NCI-H146 (cell line): ENCODE data around the gene CCNT2.
"Not testable (repeated sequence)": the region's sequence is repeated elsewhere in the genome, so short reads cannot be mapped to it uniquely, and the experiment has no call there.

Source experiments
- DNase-seq: peaks from one replicate; lab custom pipeline; 2025; lab: John Stamatoyannopoulos, UW

CCNT2 gene

DNA sequence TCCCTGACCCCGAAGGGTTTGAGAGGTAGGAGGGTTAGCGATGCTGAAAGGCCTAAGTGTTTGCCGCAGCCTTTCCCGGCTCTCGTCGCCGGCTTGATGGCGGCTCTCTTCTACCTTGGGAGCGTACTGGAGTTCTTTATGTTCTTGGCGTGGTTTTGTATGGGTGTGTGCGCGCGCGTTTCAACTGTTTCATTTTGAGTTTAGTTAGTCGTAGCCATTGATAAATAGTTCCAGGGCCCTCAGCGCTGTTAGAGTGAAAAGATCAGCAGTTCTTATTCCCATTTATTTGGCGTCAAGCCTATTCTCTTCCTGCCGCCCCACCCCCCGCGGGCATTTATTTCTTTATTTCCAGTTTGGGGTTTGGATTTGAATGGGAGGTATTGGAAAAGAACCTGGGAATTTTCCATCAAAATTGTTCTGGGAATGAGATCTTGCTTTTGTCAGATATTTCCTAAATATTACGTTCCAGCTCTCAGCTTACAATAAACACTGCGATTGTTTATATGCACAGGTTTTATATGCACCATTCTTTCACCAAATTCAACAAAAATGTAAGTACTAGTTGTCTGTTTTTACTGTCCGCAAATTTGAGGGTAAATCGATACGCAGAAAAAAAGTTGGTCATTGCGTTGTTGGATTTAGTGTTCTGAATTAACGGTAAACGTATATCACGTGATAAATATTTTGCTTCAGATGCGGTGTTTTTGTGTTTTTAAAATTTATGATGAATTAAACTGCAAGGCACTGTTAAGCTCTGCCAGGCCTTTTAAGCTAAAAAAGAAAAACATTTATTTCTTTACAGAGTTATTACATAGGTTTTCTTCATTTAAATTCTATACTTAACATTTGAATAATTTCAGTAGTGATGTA is 954 bp downstream of the CCNT2 start:
- DNase-seq = peak; percentile 64

DNA sequence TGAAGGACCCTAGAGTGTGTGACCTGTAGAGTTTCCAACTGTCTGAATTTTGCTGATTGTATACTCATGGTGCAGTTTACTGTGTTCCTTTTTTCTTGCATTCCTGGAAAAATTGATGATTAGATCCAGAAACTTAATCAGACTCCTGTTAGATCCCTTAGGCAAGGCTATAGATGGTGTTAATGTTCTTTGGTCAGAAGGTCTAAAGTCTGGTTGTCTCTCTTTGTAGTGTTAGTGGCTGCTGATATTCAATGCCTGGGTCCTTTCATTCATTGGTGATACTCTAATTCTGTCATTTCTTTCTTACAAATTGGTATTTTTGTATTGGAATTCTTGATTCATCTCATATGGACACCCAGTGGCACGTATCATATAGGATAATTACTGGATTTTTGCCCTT is 6.3 kb downstream of the CCNT2 start:
- DNase-seq = no peak

GRCh38 chr2:134926231-134926931 is 7.8 kb downstream of the CCNT2 start:
- no peak for DNase-seq

- no peak for DNase-seq
Observed at GRCh38 chr2:134927195-134927594, 8.6 kb downstream of the CCNT2 start.

- no peak for DNase-seq
Observed at GRCh38 chr2:134932864-134933526, 14.4 kb downstream of the CCNT2 start.

- no peak for DNase-seq
Observed at GRCh38 chr2:134933732-134934131, 15.1 kb downstream of the CCNT2 start.

- no peak for DNase-seq
Observed at GRCh38 chr2:134934150-134934549, 15.5 kb downstream of the CCNT2 start.

GRCh38 chr2:134934641-134935040 is 16.0 kb downstream of the CCNT2 start:
- no peak for DNase-seq

GRCh38 chr2:134936691-134937090 is 18.1 kb downstream of the CCNT2 start:
- DNase-seq = no peak

DNA sequence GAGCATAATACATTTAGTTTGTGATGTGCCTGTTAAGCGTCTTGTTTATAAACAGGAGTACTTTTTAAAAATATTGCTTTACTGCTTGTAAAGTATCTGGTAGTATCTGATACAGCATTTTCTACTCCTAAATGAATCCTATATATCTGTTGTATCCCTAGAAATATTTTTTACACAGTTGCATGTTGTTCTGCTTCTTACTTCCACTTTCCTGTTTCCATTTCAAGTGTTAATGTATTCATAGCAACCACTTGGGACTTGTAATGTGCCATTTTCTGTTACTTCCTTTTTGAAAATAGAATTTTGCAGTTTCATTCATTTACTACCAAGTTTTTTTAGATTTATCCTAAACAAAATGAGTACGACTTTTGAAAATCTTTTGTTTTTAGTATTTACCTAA is 24.9 kb downstream of the CCNT2 start:
- DNase-seq = no peak

GRCh38 chr2:134944975-134945374 is 26.4 kb downstream of the CCNT2 start:
- DNase-seq = no peak

GRCh38 chr2:134946073-134946472 is 27.5 kb downstream of the CCNT2 start:
- no peak for DNase-seq

DNA sequence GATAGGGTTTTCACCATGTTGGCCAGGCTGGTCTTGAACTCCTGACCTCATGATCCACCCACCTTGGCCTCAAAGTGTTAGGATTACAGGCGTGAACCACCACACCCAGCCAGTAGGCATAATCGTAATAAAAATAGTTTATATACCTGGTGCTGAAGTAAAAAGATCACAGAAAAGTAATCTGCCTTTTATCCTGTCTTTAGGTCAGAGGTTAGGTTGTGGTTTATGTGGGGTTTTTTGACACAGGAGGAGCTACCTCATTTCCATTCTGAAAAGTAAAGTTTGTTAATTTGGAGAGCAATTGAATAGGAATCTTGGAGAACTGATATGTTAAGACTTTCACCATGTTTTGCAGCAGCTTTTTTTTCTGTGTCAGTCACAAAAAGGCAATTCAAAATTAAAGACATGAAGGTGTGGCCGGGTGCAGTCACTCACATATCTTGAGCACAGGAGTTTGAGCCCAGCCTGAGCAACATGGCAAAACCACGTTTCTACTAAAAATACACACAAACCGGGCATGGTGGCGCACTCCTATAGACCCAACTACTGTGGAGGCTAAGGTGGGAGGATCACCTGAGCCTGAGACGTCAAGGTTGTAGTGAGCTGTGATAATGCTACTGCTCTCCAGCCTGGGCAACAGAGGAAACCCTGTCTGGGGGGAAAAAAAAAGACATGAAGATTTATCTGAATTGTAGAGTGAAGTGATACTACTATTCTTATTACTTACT is 31.5 kb downstream of the CCNT2 start:
- no peak for DNase-seq

GRCh38 chr2:134950886-134951285 is 32.3 kb downstream of the CCNT2 start:
- DNase-seq = no peak

DNA sequence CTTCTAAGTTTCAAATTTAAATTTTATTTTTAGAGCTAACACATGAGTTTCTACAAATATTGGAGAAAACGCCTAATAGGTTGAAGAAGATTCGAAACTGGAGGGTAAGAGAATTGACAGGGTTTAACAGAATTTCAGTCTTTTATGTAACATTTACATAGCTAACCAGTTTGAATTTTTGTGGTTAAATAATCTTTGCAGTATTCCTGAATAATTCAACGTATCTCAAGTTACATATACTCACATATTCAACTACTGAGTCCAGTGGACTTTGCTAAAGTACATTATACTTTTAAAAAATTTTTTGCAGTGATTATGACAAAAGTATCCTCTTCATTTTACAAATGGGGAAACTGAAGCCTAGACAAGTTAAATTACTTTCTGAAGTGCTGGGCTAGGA is 34.0 kb downstream of the CCNT2 start:
- DNase-seq = no peak

DNA sequence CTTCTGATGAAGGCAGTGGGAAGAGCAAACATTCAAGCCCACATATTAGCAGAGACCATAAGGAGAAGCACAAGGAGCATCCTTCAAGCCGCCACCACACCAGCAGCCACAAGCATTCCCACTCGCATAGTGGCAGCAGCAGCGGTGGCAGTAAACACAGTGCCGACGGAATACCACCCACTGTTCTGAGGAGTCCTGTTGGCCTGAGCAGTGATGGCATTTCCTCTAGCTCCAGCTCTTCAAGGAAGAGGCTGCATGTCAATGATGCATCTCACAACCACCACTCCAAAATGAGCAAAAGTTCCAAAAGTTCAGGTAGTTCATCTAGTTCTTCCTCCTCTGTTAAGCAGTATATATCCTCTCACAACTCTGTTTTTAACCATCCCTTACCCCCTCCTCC is 35.4 kb downstream of the CCNT2 start:
- no peak for DNase-seq

DNA sequence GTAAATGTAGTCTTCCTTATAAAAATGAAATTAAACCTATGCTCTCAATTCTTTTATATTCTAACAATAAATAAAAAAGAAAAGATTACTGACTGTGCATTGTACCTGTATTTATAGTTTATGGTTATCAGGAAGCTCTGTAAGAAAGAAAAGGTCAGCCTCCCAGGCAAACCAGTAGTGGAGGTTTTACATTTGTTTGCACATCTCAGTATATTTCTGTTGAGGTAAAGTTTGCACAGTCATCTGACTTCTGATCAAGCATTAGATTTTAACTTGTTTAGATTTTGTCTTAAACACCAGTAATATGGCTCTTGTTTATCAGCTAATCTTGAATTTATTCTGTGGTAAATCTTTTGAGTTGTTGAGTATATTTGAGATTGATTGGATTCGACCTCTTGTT is 37.1 kb downstream of the CCNT2 start:
- DNase-seq = no peak

DNA sequence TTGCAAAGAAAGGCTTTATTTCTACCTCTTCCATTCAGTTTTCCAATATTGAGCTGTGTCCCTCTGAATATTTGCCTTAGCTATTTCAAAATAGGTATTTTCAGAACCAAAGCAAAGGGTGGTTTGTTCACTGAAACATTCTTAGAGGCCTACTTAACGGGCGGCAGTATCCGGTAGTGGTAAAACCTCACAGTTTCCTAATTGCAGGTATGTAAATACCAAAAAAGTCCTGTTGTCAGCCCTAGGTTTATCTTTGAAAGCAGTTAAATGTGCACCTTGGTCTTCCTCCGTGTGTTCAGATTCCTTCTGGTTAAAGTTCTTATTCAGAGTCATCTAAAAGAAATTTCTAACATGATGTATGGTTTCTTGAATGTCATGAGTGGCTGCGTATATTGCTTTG is 38.9 kb downstream of the CCNT2 start:
- DNase-seq = no peak

GRCh38 chr2:134967166-134967565 is 48.5 kb downstream of the CCNT2 start:
- not testable (repeated sequence) for DNase-seq

DNA sequence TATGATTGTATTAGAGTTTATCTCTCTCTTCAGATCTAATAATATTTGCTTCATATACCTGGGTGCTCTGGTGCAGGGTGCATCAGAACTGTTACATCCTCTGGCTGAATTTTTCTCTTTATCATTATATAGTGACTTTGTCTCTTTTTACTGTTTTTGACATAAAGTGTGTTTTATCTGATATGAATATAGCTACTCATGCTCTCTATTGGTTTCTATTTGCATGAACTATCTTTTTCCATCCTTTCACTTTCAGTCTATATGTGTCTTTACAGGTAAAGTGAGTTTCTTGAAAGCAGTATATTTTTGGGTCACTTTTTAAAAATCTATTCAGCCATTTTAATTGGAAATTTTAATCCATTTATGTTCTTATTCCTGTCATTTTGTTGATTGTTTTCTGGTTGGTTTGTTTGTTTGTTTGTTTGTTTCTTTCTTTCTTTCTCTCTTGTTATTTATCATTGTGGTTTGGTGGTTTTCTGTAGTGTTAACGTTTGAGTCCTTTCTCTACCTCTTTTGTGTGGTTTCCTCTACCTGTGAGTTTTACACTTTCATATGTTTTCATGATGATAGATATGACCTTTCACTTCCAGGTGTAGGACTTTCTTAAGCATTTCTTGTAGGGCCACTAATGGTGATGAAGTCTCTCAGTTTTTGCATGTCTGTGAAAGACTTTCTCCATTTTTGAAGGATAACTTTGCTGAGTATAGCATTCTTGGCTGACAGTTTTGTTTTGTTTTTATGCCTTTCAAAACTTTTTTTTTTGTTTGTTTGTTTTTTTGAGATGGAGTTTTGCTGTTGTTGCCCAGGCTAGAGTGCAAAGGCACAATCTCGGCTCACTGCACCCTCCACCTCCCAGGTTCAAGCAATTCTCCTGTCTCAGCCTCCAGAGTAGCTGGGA is 54.9 kb downstream of the CCNT2 start:
- no peak for DNase-seq
